ENCODE measurements around the gene TOPBP1. TPM values are rescaled to one million over a fixed set of nuclear protein-coding genes. Genes with fewer than 3 reads are reported as not detected.
"Not testable (repeated sequence)": the region's sequence is repeated elsewhere in the genome, so short reads cannot be mapped to it uniquely, and the experiment has no call there.

The TOPBP1 gene
- total RNA-seq, 1 experiment from 2014 or later, result 22.1 TPM

- in situ Hi-C loops (cut with HindIII; ENCODE audit: low pct_unique_long_range_greater_than_20kb, low sequenced_read_pairs), result no loop called here
- DNase-seq (ENCODE audit: low read depth), result no peak
Measured at GRCh38 chr3:133676336-133677118, 14.8 kb upstream of the TOPBP1 start.

- no peak for DNase-seq (ENCODE audit: low read depth)
- in situ Hi-C loops (cut with HindIII; ENCODE audit: low pct_unique_long_range_greater_than_20kb, low sequenced_read_pairs), result no loop called here
Measured at GRCh38 chr3:133675631-133676335, 14.0 kb upstream of the TOPBP1 start.

GRCh38 chr3:133674290-133674919 lies 12.7 kb upstream of the TOPBP1 start:
- no peak for DNase-seq (ENCODE audit: low read depth)
- in situ Hi-C loops (cut with HindIII; ENCODE audit: low pct_unique_long_range_greater_than_20kb, low sequenced_read_pairs), result no loop called here

- DNase-seq (ENCODE audit: low read depth), result no peak
- in situ Hi-C loops (cut with HindIII; ENCODE audit: low pct_unique_long_range_greater_than_20kb, low sequenced_read_pairs), result no loop called here
Measured at GRCh38 chr3:133673746-133674145, 12.0 kb upstream of the TOPBP1 start.

- DNase-seq (ENCODE audit: low read depth), result no peak
- in situ Hi-C loops (cut with HindIII; ENCODE audit: low pct_unique_long_range_greater_than_20kb, low sequenced_read_pairs), result no loop called here
Measured at GRCh38 chr3:133672461-133672860, 10.7 kb upstream of the TOPBP1 start.

GRCh38 chr3:133670525-133670995 lies 8.8 kb upstream of the TOPBP1 start:
- no peak for DNase-seq (ENCODE audit: low read depth)
- in situ Hi-C loops (cut with HindIII; ENCODE audit: low pct_unique_long_range_greater_than_20kb, low sequenced_read_pairs), result no loop called here

GRCh38 chr3:133669949-133670524 lies 8.3 kb upstream of the TOPBP1 start:
- in situ Hi-C loops (cut with HindIII; ENCODE audit: low pct_unique_long_range_greater_than_20kb, low sequenced_read_pairs), result no loop called here
- DNase-seq (ENCODE audit: low read depth), result no peak

- in situ Hi-C loops (cut with HindIII; ENCODE audit: low pct_unique_long_range_greater_than_20kb, low sequenced_read_pairs), result no loop called here
- no peak for DNase-seq (ENCODE audit: low read depth)
Measured at GRCh38 chr3:133667118-133667517, 5.4 kb upstream of the TOPBP1 start.

GRCh38 chr3:133665188-133665587 lies 3.4 kb upstream of the TOPBP1 start:
- DNase-seq (ENCODE audit: low read depth); in situ Hi-C loops (cut with HindIII; ENCODE audit: low pct_unique_long_range_greater_than_20kb, low sequenced_read_pairs): not testable (repeated sequence)

- DNase-seq (ENCODE audit: low read depth), result peak; percentile 56
- in situ Hi-C loops (cut with HindIII; ENCODE audit: low pct_unique_long_range_greater_than_20kb, low sequenced_read_pairs), result no loop called here
Measured at GRCh38 chr3:133663569-133664313, 2.0 kb upstream of the TOPBP1 start.

GRCh38 chr3:133662278-133662651 lies 524 bp upstream of the TOPBP1 start:
- in situ Hi-C loops (cut with HindIII; ENCODE audit: low pct_unique_long_range_greater_than_20kb, low sequenced_read_pairs), result no loop called here
- DNase-seq (ENCODE audit: low read depth), result peak; percentile 39

- in situ Hi-C loops (cut with HindIII; ENCODE audit: low pct_unique_long_range_greater_than_20kb, low sequenced_read_pairs), result no loop called here
- DNase-seq (ENCODE audit: low read depth), result no peak
Measured at GRCh38 chr3:133659806-133660205, 1.9 kb downstream of the TOPBP1 start.

- in situ Hi-C loops (cut with HindIII; ENCODE audit: low pct_unique_long_range_greater_than_20kb, low sequenced_read_pairs), result no loop called here
Measured at GRCh38 chr3:133655731-133656515, 5.8 kb downstream of the TOPBP1 start.

GRCh38 chr3:133649486-133650068 lies 12.2 kb downstream of the TOPBP1 start:
- no peak for DNase-seq (ENCODE audit: low read depth)
- in situ Hi-C loops (cut with HindIII; ENCODE audit: low pct_unique_long_range_greater_than_20kb, low sequenced_read_pairs), result no loop called here

More at GRCh38 chr3:133655731-133656515, 5.8 kb downstream of the TOPBP1 start:
- no peak for DNase-seq (ENCODE audit: low read depth)

- in situ Hi-C loops (cut with HindIII; ENCODE audit: low pct_unique_long_range_greater_than_20kb, low sequenced_read_pairs), result no loop called here
- peak; percentile 74 for DNase-seq (ENCODE audit: low read depth)
Measured at GRCh38 chr3:133644768-133645167, 17.0 kb downstream of the TOPBP1 start.

GRCh38 chr3:133643611-133644010 lies 18.1 kb downstream of the TOPBP1 start:
- in situ Hi-C loops (cut with HindIII; ENCODE audit: low pct_unique_long_range_greater_than_20kb, low sequenced_read_pairs), result no loop called here
- no peak for DNase-seq (ENCODE audit: low read depth)

- DNase-seq (ENCODE audit: low read depth), result no peak
- in situ Hi-C loops (cut with HindIII; ENCODE audit: low pct_unique_long_range_greater_than_20kb, low sequenced_read_pairs), result no loop called here
Measured at GRCh38 chr3:133641254-133641653, 20.5 kb downstream of the TOPBP1 start.

All from Caki2 (cell line).